B cell (primary cell): Measurements from ENCODE around the gene ZNF319. TPM values are rescaled to one million over a fixed set of nuclear protein-coding genes. Genes with fewer than 3 reads are reported as not detected.

Experiments
- ATAC-seq: fragments of 200-7000 bp; cut with Tn5 transposase; one replicate; pipeline ENCODE4 v1.10.0; 2021; ENCODE audit warnings: low read depth, mild to moderate bottlenecking, moderate number of reproducible peaks, moderate library complexity
- CTCF ChIA-PET: fragments of 350-600 bp; sonication (Branson Sonifier 250); formaldehyde crosslinking; loops from one replicate; lab custom pipeline; 2021; ENCODE audit warnings: antibody characterized with exemption, inconsistent platforms; lab: Charles Lee
- POLR2A ChIA-PET: fragments of 350-600 bp; sonication (Branson Sonifier 250); formaldehyde crosslinking; loops from one replicate; lab custom pipeline; 2021; ENCODE audit warnings: antibody characterized with exemption; lab: Charles Lee
- DNase-seq: peaks from one replicate; pipeline ENCODE4 v3.0.0; 2013
- H2AFZ ChIP-seq: 2 replicates; pipeline ENCODE4 v1.6.1; 2012; ENCODE audit warnings: mild to moderate bottlenecking, low read depth, low read length; ENCODE audit not compliant: insufficient read depth, poor library complexity, severe bottlenecking
- H3K27ac ChIP-seq, 2 donors: 1 replicate in 1 of 2; 2 replicates in 1 of 2; pipeline ENCODE4 v1.5.1; 2012 to 2013; ENCODE audit warnings: low read length in 2 of 2, mild to moderate bottlenecking in 2 of 2, moderate library complexity in 1 of 2
- H3K27me3 ChIP-seq, 4 experiments: fragments of 200-600 bp in 1 of 4; sonication (generic) in 1 of 4; replicated peaks in 1 of 4; 1 replicate in 2 of 4; 2 replicates in 2 of 4; pipeline versions ENCODE4 v1.6.1 to v1.7.0; 2013 to 2016; ENCODE audit warnings: low read length in 3 of 4, mild to moderate bottlenecking in 2 of 4, mixed read lengths in 1 of 4, moderate library complexity in 1 of 4; ENCODE audit not compliant: insufficient read depth in 4 of 4, control insufficient read depth in 3 of 4; ENCODE audit errors: control extremely low read depth in 1 of 4
- H3K36me3 ChIP-seq, 2 experiments: replicated peaks in 1 of 2; 1 replicate in 1 of 2; 2 replicates in 1 of 2; pipeline versions ENCODE4 v1.6.1 to v1.7.1; 2013; ENCODE audit warnings: low read length in 1 of 2; ENCODE audit not compliant: insufficient read depth in 2 of 2, control insufficient read depth in 1 of 2; ENCODE audit errors: control extremely low read depth in 1 of 2, extremely low read depth in 1 of 2
- H3K4me1 ChIP-seq, 2 donors: fragments of 200-600 bp in 1 of 2; sonication (generic) in 1 of 2; 1 replicate in 1 of 2; 2 replicates in 1 of 2; pipeline versions ENCODE4 v1.5.1 to v1.6.1; 2013 to 2017; ENCODE audit warnings: low read length in 2 of 2; ENCODE audit not compliant: control insufficient read depth in 2 of 2, insufficient read depth in 2 of 2
- H3K4me2 ChIP-seq: replicated peaks from 2 replicates; pipeline ENCODE3; 2012; ENCODE audit warnings: mild to moderate bottlenecking, low read depth, low read length; ENCODE audit not compliant: poor library complexity, severe bottlenecking
- H3K4me3 ChIP-seq, 5 experiments: fragments of 200-600 bp in 1 of 5; sonication (generic) in 1 of 5; 1 replicate in 3 of 5; 2 replicates in 2 of 5; pipeline versions ENCODE4 v1.5.1 to v1.7.0; 2011 to 2016; ENCODE audit warnings: low read length in 4 of 5, mild to moderate bottlenecking in 4 of 5, low read depth in 2 of 5, control low read depth in 1 of 5, moderate library complexity in 1 of 5; ENCODE audit not compliant: insufficient read depth in 1 of 5; ENCODE audit errors: control extremely low read depth in 1 of 5, extremely low read depth in 1 of 5
- H3K79me2 ChIP-seq: fragments of 200-600 bp; sonication (generic); one replicate; pipeline ENCODE4 v1.6.0; 2016; ENCODE audit warnings: low read length; ENCODE audit not compliant: control insufficient read depth, insufficient read depth
- H3K9ac ChIP-seq: fragments of 200-600 bp; sonication (generic); 2 replicates; pipeline ENCODE4 v1.6.1; 2017; ENCODE audit warnings: mild to moderate bottlenecking, low read length, moderate library complexity
- H3K9me3 ChIP-seq, 3 donors: one replicate each; pipeline versions ENCODE4 v1.6.1 to v1.7.1; 2013; ENCODE audit warnings: low read length in 2 of 3; ENCODE audit not compliant: control insufficient read depth in 2 of 3, insufficient read depth in 1 of 3; ENCODE audit errors: control extremely low read depth in 1 of 3
- H4K20me1 ChIP-seq: 2 replicates; pipeline ENCODE4 v1.6.0; 2012; ENCODE audit warnings: mild to moderate bottlenecking, low read length; ENCODE audit not compliant: insufficient read depth, control insufficient read depth, poor library complexity, severe bottlenecking
- H3K27ac Mint-ChIP-seq: one replicate; pipeline ENCODE4 v1.8.0; 2021; ENCODE audit warnings: mixed read lengths
- H3K27me3 Mint-ChIP-seq: one replicate; pipeline ENCODE4 v1.8.0; 2021; ENCODE audit warnings: mixed read lengths
- H3K4me1 Mint-ChIP-seq: one replicate; pipeline ENCODE4 v1.8.0; 2021; ENCODE audit warnings: mixed read lengths
- H3K4me3 Mint-ChIP-seq: one replicate; pipeline ENCODE4 v1.8.0; 2021; ENCODE audit warnings: mixed read lengths
- H3K9me3 Mint-ChIP-seq: one replicate; pipeline ENCODE4 v1.8.0; 2022; ENCODE audit warnings: mixed read lengths; ENCODE audit not compliant: insufficient read depth
- CTCF ChIP-seq: fragments of 200-600 bp; IDR thresholded peaks from one replicate; pipeline ENCODE4 v1.8.0; 2022; ENCODE audit warnings: antibody characterized with exemption, mild to moderate bottlenecking
- EZH2 ChIP-seq: IDR thresholded peaks from 2 replicates; pipeline ENCODE4 v1.6.1; 2012; ENCODE audit warnings: borderline replicate concordance, low read depth, mild to moderate bottlenecking, moderate library complexity, low read length; ENCODE audit not compliant: insufficient read depth, poor library complexity, severe bottlenecking
- WGBS: methylation state at CpG from one replicate; pipeline ENCODE4 v1.1.5; 2013; ENCODE audit warnings: missing lambda C conversion rate; ENCODE audit not compliant: insufficient coverage; 5-methylcytosine and 5-hydroxymethylcytosine counted together
- intact Hi-C: fragments of 100-400 bp; cut with micrococcal nuclease; formaldehyde crosslinking; loops from one replicate; pipeline ENCODE4 v1.10.0; 2022
- polyA plus RNA-seq: library from polyadenylated mRNA; depleted of rRNA; stranded (reverse); fragments of >200 nt; gene quantifications from 2 replicates; pipeline ENCODE4 v1.2.3, GENCODE V29; 2012
- total RNA-seq, 2 donors: library from RNA; stranded (reverse); fragments of 120-200 nt in 1 of 2; gene quantifications; 1 replicate in 1 of 2; 2 replicates in 1 of 2; pipeline versions ENCODE4 v1.2.3 to v1.2.4, GENCODE V29; 2013 to 2022

Gene ZNF319
- total and polyA plus RNA-seq, 2 donors (not counting 1 experiment from before 2014, with no cell fraction given), result 12.4 to 15.1 TPM

DNA sequence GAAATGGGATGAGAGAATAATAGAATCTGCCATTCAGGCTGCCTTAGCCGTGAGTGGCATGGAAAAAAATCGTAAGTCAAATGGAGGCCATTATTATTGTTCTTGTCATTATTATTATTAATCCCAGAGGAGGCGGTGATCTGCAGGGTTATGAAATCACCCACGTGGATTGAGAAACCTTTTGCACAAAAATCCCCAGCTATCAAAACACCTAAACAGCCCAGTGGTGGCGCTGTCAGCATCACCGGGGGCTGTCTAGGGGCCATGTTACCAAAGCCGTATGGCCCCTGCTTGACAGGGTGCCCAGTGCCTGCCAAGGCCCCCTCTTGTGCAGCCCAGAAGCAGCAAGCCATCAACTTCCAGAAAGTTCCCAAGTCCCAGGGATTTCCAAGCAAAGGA is 54.7 kb downstream of the ZNF319 start:
- ChIA-PET POLR2A (no interaction called here), CTCF (no interaction called here)
- no peaks in the 10 kb centered on the region for H3K4me1 Mint-ChIP-seq
- intact Hi-C loops, result no loop called here
- Histone ChIP-seq H3K9me3 (peaks cover 0 to 6% (median 0%) of the 10 kb centered on the region in 3 donors), H3K9ac (no peak overlapping the region), H3K27me3 (peaks cover 0 to 6% (median 0%) of the 10 kb centered on the region in 4 experiments), H3K79me2 (no peaks in the 10 kb centered on the region), H3K4me3 (no peak overlapping the region), H3K4me2 (no peak overlapping the region), H3K36me3 (no peaks in the 10 kb centered on the region), H3K4me1 (no peaks in the 10 kb centered on the region), H4K20me1 (no peaks in the 10 kb centered on the region), H2AFZ (no peak overlapping the region), H3K27ac (no peak overlapping the region)
- no peak for ATAC-seq
- H3K27me3 Mint-ChIP-seq, result peaks cover 16% of the 10 kb centered on the region
- 72% methylated on average over 4 of the region's 7 CpGs for WGBS
- TF ChIP-seq EZH2 (no peak), CTCF (no peak)
- no peak overlapping the region for H3K4me3 Mint-ChIP-seq
- H3K9me3 Mint-ChIP-seq, result no peaks in the 10 kb centered on the region
- DNase-seq, result no peak
- no peak overlapping the region for H3K27ac Mint-ChIP-seq

DNA sequence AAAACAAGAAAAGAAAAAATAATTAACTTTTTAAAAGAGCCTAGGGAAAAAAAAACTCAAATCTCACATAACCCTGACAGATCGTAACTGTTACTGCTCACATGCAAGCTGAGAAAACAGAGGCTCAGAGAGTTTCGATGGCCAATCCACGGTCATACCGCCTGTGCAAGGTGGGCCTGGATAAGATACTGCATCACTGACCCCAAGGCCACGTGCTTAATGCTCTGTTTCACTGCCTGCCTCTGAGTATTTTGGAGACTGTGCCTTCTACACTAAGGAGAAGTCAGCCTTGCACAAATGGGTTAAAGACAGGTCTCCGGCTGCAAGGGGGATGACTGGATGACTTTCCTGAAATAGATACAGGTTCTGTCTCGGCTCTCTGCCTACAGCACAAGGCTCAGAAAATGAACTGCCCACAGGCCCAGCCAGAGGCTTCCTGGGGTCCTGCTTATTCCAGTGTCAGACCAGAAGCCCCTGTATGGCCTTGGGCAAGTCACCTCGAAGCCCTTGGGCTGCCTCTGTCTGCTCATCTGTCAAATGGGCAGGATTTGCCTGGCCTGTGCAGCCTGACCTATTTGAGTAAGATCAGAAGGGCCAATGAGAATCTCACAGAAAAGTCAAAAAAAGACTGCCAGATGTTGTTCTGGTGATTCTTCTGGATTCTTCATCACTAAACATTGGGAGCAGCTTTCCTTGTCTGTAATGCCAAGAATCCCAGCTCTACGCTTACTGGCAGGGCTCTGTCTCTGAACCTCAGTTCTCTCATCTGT is 55.3 kb downstream of the ZNF319 start:
- H2AFZ ChIP-seq, result no peak overlapping the region
- no peaks in the 10 kb centered on the region for H3K36me3 ChIP-seq
- Mint-ChIP-seq H3K9me3 (no peaks in the 10 kb centered on the region), H3K27me3 (peaks cover 18% of the 10 kb centered on the region), H3K4me1 (no peaks in the 10 kb centered on the region), H3K4me3 (no peak overlapping the region), H3K27ac (no peak overlapping the region)
- intact Hi-C loops, result no loop called here
- no peak overlapping the region for H3K4me3 ChIP-seq
- H3K79me2 ChIP-seq, result no peaks in the 10 kb centered on the region
- no peak overlapping the region for H3K9ac ChIP-seq
- H3K27me3 ChIP-seq, result peaks cover 0 to 6% (median 1%) of the 10 kb centered on the region in 4 experiments
- no peaks in the 10 kb centered on the region for H3K4me1 ChIP-seq
- H4K20me1 ChIP-seq, result no peaks in the 10 kb centered on the region
- TF ChIP-seq EZH2, result no peak
- no peak for TF ChIP-seq CTCF
- POLR2A ChIA-PET, result no interaction called here
- H3K9me3 ChIP-seq, result peaks cover 0 to 6% (median 0%) of the 10 kb centered on the region in 3 donors
- ATAC-seq (no peak), DNase-seq (no peak)
- CTCF ChIA-PET, result no interaction called here
- H3K4me2 ChIP-seq, result no peak overlapping the region
- 88% methylated on average over 6 of the region's 9 CpGs for WGBS
- H3K27ac ChIP-seq, result no peak overlapping the region

Other genes starting within 250 kb of the ZNF319 start
- gene KIFC3, start 198.2 kb downstream of the ZNF319 start, total RNA-seq, result 0.67 and 0.78 TPM in 2 replicates
- gene KIFC3, start 198.2 kb downstream of the ZNF319 start, polyA plus RNA-seq, result 0.07 and 0.48 TPM in 2 replicates
- gene CNGB1, start 29.5 kb downstream of the ZNF319 start, total RNA-seq, result not detected in 2 replicates
- gene CNGB1, start 29.5 kb downstream of the ZNF319 start, polyA plus RNA-seq, result not detected in 2 replicates
- gene USB1, start 735 bp upstream of the ZNF319 start, total RNA-seq, result 32.8 and 34.4 TPM in 2 replicates
- gene USB1, start 735 bp upstream of the ZNF319 start, polyA plus RNA-seq, result 24.9 and 37.0 TPM in 2 replicates
- gene MMP15, start 25.1 kb upstream of the ZNF319 start, total RNA-seq, result not detected in 2 replicates
- not detected in 2 replicates for gene MMP15, start 25.1 kb upstream of the ZNF319 start, polyA plus RNA-seq
- gene CFAP20, start 128.7 kb upstream of the ZNF319 start, total RNA-seq, result 26.1 and 27.3 TPM in 2 replicates
- gene CFAP20, start 128.7 kb upstream of the ZNF319 start, polyA plus RNA-seq, result 45.4 and 62.2 TPM in 2 replicates
- gene CSNK2A2, start 197.4 kb upstream of the ZNF319 start, total RNA-seq, result 63.5 and 69.4 TPM in 2 replicates
- gene CSNK2A2, start 197.4 kb upstream of the ZNF319 start, polyA plus RNA-seq, result 21.3 and 24.8 TPM in 2 replicates